Endothelial cell of umbilical vein (primary cell): ENCODE results near the gene CABLES1. TPM values are rescaled to one million over a fixed set of nuclear protein-coding genes. Genes with fewer than 3 reads are reported as not detected.

ENCODE experiments used
- BruUV-seq: library from RNA; stranded (reverse); fragments of 400-500 nt; replicated peaks from 2 replicates; lab custom pipeline; 2021; lab: Mats Ljungman, UMichigan
- CTCF ChIA-PET: fragments of 300-600, 350-600 bp; sonication (Branson Sonifier 250); formaldehyde crosslinking; loops from one replicate; lab custom pipeline; 2021; ENCODE audit warnings: antibody characterized with exemption, inconsistent platforms; lab: Charles Lee
- POLR2A ChIA-PET: fragments of 300-600, 350-600 bp; sonication (Branson Sonifier 250); formaldehyde crosslinking; loops from one replicate; lab custom pipeline; 2021; ENCODE audit warnings: antibody characterized with exemption, inconsistent platforms; lab: Charles Lee
- DNase-seq: peaks from one replicate; pipeline ENCODE4 v3.0.0-alpha.2; 2011; ENCODE audit warnings: low read depth, low spot score
- FAIRE-seq: peaks from 2 replicates; lab custom pipeline; 2011; peaks lifted over from hg19 to GRCh38; lab: Jason Lieb, UNC
- H2AFZ ChIP-seq: 2 replicates; pipeline ENCODE4 v1.6.0; 2012; ENCODE audit warnings: low read depth, low read length, control low read depth, inconsistent platforms
- H3K27ac ChIP-seq: 2 replicates; pipeline ENCODE4 v1.5.1; 2011; ENCODE audit warnings: low read depth, mild to moderate bottlenecking, control low read depth, low read length, moderate library complexity; ENCODE audit not compliant: insufficient read depth
- H3K27me3 ChIP-seq, 2 experiments: 2 replicates each; pipeline versions ENCODE4 v1.6.0 to v1.6.1; 2011; ENCODE audit warnings: low read length in 2 of 2, mixed read lengths in 1 of 2; ENCODE audit not compliant: control insufficient read depth in 2 of 2, insufficient read depth in 2 of 2
- H3K36me3 ChIP-seq, 2 experiments: 2 replicates in 1 of 2; 3 replicates in 1 of 2; pipeline ENCODE4 v1.5.1; 2011; ENCODE audit warnings: low read length in 2 of 2, mild to moderate bottlenecking in 1 of 2, moderate library complexity in 1 of 2; ENCODE audit not compliant: control insufficient read depth in 2 of 2, insufficient read depth in 2 of 2; ENCODE audit errors: extremely low read depth in 1 of 2
- H3K4me1 ChIP-seq: 3 replicates; pipeline ENCODE4 v1.5.1; 2011; ENCODE audit warnings: mild to moderate bottlenecking, low read length; ENCODE audit not compliant: control insufficient read depth, insufficient read depth; ENCODE audit errors: extremely low read depth
- H3K4me2 ChIP-seq: 2 replicates; pipeline ENCODE4 v1.6.1; 2011; ENCODE audit warnings: low read length, control low read depth, mixed read lengths; ENCODE audit not compliant: insufficient read depth
- H3K4me3 ChIP-seq, 3 experiments: fragments of 200-600 bp in 1 of 3; sonication (generic), shearing (Covaris generic) in 1 of 3; replicated peaks in 1 of 3; 2 replicates each; pipeline ENCODE4 v1.5.1; 2011 to 2016; ENCODE audit warnings: control low read depth in 3 of 3, low read length in 3 of 3, mild to moderate bottlenecking in 2 of 3, inconsistent platforms in 1 of 3, low read depth in 1 of 3, moderate library complexity in 1 of 3; ENCODE audit not compliant: insufficient read depth in 1 of 3
- H3K79me2 ChIP-seq: 2 replicates; pipeline ENCODE4 v1.6.0; 2012; ENCODE audit warnings: low read length, inconsistent platforms; ENCODE audit not compliant: control insufficient read depth, insufficient read depth
- H3K9ac ChIP-seq: replicated peaks from 2 replicates; pipeline ENCODE3; 2011; ENCODE audit warnings: low read length, control low read depth; ENCODE audit not compliant: insufficient read depth; ENCODE audit errors: extremely low read depth
- H3K9me1 ChIP-seq: replicated peaks from 3 replicates; pipeline ENCODE4 v1.6.0; 2011; ENCODE audit warnings: mild to moderate bottlenecking, low read length; ENCODE audit not compliant: control insufficient read depth, insufficient read depth; ENCODE audit errors: extremely low read depth
- H3K9me3 ChIP-seq: replicated peaks from 2 replicates; pipeline ENCODE4 v1.5.1; 2012; ENCODE audit warnings: low read length, inconsistent platforms; ENCODE audit not compliant: control insufficient read depth, insufficient read depth
- H4K20me1 ChIP-seq: replicated peaks from 2 replicates; pipeline ENCODE3; 2011; ENCODE audit warnings: mild to moderate bottlenecking, low read length; ENCODE audit not compliant: control insufficient read depth, insufficient read depth; ENCODE audit errors: extremely low read depth
- EZH2 ChIP-seq: IDR thresholded peaks from 2 replicates; pipeline ENCODE4 v1.6.1; 2012; ENCODE audit warnings: borderline replicate concordance, low read depth, mild to moderate bottlenecking, moderate library complexity, low read length, inconsistent platforms; ENCODE audit not compliant: severe bottlenecking
- FOS ChIP-seq: IDR thresholded peaks from 2 replicates; pipeline ENCODE4 v1.6.1; 2011; ENCODE audit warnings: mild to moderate bottlenecking, low read length, moderate library complexity, borderline replicate concordance; ENCODE audit not compliant: insufficient read depth
- GATA2 ChIP-seq: IDR thresholded peaks from 2 replicates; pipeline ENCODE4 v1.7.0; 2011; ENCODE audit warnings: low read depth, mild to moderate bottlenecking, moderate library complexity, mixed read lengths, low read length; ENCODE audit not compliant: insufficient read length, insufficient read depth
- JUN ChIP-seq: IDR thresholded peaks from 2 replicates; pipeline ENCODE4 v1.6.1; 2011; ENCODE audit warnings: borderline replicate concordance, low read depth; ENCODE audit not compliant: insufficient read length, insufficient read depth
- MAX ChIP-seq: IDR thresholded peaks from 2 replicates; pipeline ENCODE4 v1.6.1; 2011; ENCODE audit not compliant: insufficient read depth, insufficient read length
- MYC ChIP-seq: IDR thresholded peaks from one replicate; pipeline ENCODE4 v1.6.1; 2011; ENCODE audit warnings: mild to moderate bottlenecking, low read depth, low read length
- POLR2A ChIP-seq: IDR thresholded peaks from 2 replicates; pipeline ENCODE4 v1.6.1; 2012; ENCODE audit warnings: low read depth, mild to moderate bottlenecking, control low read depth, low read length
- POLR2AphosphoS5 ChIP-seq: IDR thresholded peaks from 2 replicates; pipeline ENCODE4 v1.6.1; 2012; ENCODE audit warnings: low read depth, mild to moderate bottlenecking, control low read depth, low read length, moderate library complexity; ENCODE audit not compliant: insufficient read depth
- dilution Hi-C: fragments of 300-500 bp; cut with MboI; formaldehyde crosslinking; loops from one replicate; pipeline ENCODE4 v1.15.0; 2019; ENCODE audit warnings: low sequenced_read_pairs; ENCODE audit not compliant: extremely low pct_ligation_motif_present
- intact Hi-C: fragments of 100-400 bp; cut with micrococcal nuclease; formaldehyde crosslinking; loops from one replicate; pipeline ENCODE4 v1.10.0; 2022
- polyA plus RNA-seq, 4 experiments: library from polyadenylated mRNA; depleted of rRNA in 3 of 4; stranded (reverse) in 3 of 4; unstranded in 1 of 4; fragments of >200 nt; gene quantifications; 2 replicates each; pipeline versions ENCODE4 v1.2.1 to v1.2.3, GENCODE V29; 2011 to 2012; ENCODE audit warnings: missing spikeins in 1 of 4
- total RNA-seq: library from RNA; stranded (reverse); gene quantifications from 2 replicates; pipeline ENCODE4 v1.2.3, GENCODE V29; 2021
- TF ChIP-seq, protein P1 (sequence below), 2 donors: IDR thresholded peaks; 1 replicate in 1 of 2; 2 replicates in 1 of 2; pipeline ENCODE4 v1.5.1; 2011; ENCODE audit warnings: low read length in 2 of 2, mild to moderate bottlenecking in 2 of 2, moderate library complexity in 2 of 2, control low read depth in 1 of 2, inconsistent platforms in 1 of 2, low read depth in 1 of 2; ENCODE audit not compliant: insufficient read depth in 1 of 2; ENCODE audit errors: extremely low read depth in 1 of 2

The CABLES1 gene
- total and polyA plus RNA-seq, 2 donors (not counting 3 experiments of a cell fraction or from before 2014, with no cell fraction given) = 40.2 to 71.1 TPM

GRCh38 chr18:23235860-23236259, 100.6 kb downstream of the CABLES1 start:
- no peak overlapping the region for H3K4me3 ChIP-seq
- H2AFZ ChIP-seq = no peak overlapping the region
- no peaks in the 10 kb centered on the region for H3K9me1 ChIP-seq
- no peaks in the 10 kb centered on the region for H4K20me1 ChIP-seq
- no peaks in the 10 kb centered on the region for H3K27me3 ChIP-seq
- intact Hi-C loops = loop anchor here (10.0 kb wide), 1 partner anchor 201 kb away; no protein-coding TSS in a partner anchor
- H3K4me2 ChIP-seq = no peak overlapping the region
- no peaks in the 10 kb centered on the region for H3K79me2 ChIP-seq
- DNase-seq (no peak), FAIRE-seq (no peak)
- no TSS peak for BruUV-seq
- peaks cover 9 to 30% of the 10 kb centered on the region in 2 experiments for H3K36me3 ChIP-seq
- dilution Hi-C loops = no loop called here
- TF ChIP-seq GATA2 (no peak), JUN (no peak), MYC (no peak), MAX (no peak), EZH2 (no peak), POLR2A (no peak), POLR2AphosphoS5 (no peak), FOS (no peak)
- TF ChIP-seq, protein P1, sequence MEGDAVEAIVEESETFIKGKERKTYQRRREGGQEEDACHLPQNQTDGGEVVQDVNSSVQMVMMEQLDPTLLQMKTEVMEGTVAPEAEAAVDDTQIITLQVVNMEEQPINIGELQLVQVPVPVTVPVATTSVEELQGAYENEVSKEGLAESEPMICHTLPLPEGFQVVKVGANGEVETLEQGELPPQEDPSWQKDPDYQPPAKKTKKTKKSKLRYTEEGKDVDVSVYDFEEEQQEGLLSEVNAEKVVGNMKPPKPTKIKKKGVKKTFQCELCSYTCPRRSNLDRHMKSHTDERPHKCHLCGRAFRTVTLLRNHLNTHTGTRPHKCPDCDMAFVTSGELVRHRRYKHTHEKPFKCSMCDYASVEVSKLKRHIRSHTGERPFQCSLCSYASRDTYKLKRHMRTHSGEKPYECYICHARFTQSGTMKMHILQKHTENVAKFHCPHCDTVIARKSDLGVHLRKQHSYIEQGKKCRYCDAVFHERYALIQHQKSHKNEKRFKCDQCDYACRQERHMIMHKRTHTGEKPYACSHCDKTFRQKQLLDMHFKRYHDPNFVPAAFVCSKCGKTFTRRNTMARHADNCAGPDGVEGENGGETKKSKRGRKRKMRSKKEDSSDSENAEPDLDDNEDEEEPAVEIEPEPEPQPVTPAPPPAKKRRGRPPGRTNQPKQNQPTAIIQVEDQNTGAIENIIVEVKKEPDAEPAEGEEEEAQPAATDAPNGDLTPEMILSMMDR (IDR thresholded peaks at IDR 0.05; ENCODE audit: extremely low read depth in 1 of 2, insufficient read depth in 1 of 2, low read depth in 1 of 2, low read length in 2 of 2) = no peak
- no peaks in the 10 kb centered on the region for H3K9me3 ChIP-seq
- H3K4me1 ChIP-seq = peaks cover 33% of the 10 kb centered on the region
- CTCF ChIA-PET = interaction anchor here (1.0 to 3.4 kb wide), 3 partner anchors 9 to 177 kb away, joined by 3 to 28 read pairs (median 17); no protein-coding TSS in a partner anchor
- H3K9ac ChIP-seq = no peak overlapping the region
- no peak overlapping the region for H3K27ac ChIP-seq
- POLR2A ChIA-PET = no interaction called here
